ENCODE measurements around the gene NTF3. TPM values are rescaled to one million over a fixed set of nuclear protein-coding genes. Genes with fewer than 3 reads are reported as not detected.

Gene NTF3
- total RNA-seq, 2 experiments from 2014 or later = not detected

DNA sequence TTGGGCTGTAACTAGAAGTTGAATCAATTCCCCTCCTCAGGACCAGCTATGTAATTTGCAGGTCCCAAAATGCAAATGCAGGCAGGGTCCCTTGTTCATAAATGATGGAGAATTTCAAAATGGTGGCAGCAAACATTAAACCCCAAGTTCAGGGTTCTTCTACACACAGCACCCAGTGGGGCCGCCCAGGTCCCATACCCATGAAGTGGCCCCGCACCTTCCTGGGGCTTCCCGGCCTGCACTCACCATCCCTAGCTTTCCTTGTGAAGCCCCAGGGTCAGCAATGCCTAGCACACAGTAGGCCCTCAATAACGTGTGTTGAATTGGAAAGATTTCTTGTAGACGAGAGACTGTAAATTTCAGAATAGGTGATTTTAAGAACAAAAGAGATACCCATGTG lies 76.0 kb downstream of the NTF3 start:
- H3K27me3 Mint-ChIP-seq = peaks cover 7% of the 10 kb centered on the region
- DNase-seq = no peak
- H3K9me3 Mint-ChIP-seq = no peaks in the 10 kb centered on the region
- no peak overlapping the region for H3K27ac Mint-ChIP-seq
- H3K4me1 Mint-ChIP-seq = no peaks in the 10 kb centered on the region
- H3K36me3 Mint-ChIP-seq (ENCODE audit: low read depth) = no peaks in the 10 kb centered on the region
- CTCF ChIA-PET = no interaction called here
- H3K4me3 Mint-ChIP-seq = no peak overlapping the region
- POLR2A ChIA-PET = no interaction called here

DNA sequence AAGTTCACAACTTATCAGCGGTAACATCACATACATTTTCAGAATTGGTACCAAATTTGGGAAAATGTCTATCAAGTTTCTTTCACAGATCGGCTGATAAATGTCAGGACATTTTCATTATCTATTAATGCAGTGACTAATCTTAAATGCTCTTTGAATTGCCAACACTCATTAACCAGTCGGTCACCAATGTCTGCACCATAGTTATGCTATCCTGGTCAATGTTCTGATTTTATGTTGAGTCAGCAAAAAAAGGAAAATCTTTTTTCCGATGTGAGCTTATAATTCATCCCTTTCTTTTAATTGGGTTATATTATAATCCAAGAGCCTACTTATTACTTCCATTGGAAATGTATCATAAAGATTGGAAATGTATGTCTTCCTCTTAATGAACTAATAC lies 77.2 kb downstream of the NTF3 start:
- no peaks in the 10 kb centered on the region for H3K36me3 Mint-ChIP-seq (ENCODE audit: low read depth)
- POLR2A ChIA-PET = no interaction called here
- no peak for DNase-seq
- no peak overlapping the region for H3K27ac Mint-ChIP-seq
- no peaks in the 10 kb centered on the region for H3K4me1 Mint-ChIP-seq
- H3K9me3 Mint-ChIP-seq = no peaks in the 10 kb centered on the region
- H3K4me3 Mint-ChIP-seq = no peak overlapping the region
- CTCF ChIA-PET = no interaction called here
- peaks cover 3% of the 10 kb centered on the region for H3K27me3 Mint-ChIP-seq

DNA sequence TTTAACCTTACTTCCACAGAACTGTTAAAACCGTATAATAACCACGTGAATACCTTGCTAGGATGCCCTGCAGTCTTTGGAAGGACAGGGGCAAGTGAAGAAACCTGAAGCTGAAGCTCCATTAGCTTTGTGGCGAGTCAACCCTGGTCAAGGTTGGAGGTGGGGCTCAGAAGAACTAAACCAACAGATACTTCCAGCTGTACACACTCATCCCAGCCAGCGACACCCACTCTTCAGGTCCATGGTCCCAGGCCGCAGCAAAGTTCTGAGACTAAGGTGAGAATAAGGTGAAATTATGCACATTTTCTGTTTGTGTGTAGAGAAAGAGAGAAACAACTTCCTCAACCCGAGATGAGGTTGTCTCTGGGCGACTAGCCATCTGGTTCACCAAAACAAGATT lies 77.6 kb downstream of the NTF3 start:
- no peak overlapping the region for H3K4me3 Mint-ChIP-seq
- ChIA-PET POLR2A (no interaction called here), CTCF (no interaction called here)
- H3K27me3 Mint-ChIP-seq = peaks cover 3% of the 10 kb centered on the region
- H3K4me1 Mint-ChIP-seq = no peaks in the 10 kb centered on the region
- H3K36me3 Mint-ChIP-seq (ENCODE audit: low read depth) = no peaks in the 10 kb centered on the region
- H3K27ac Mint-ChIP-seq = no peak overlapping the region
- DNase-seq = no peak
- H3K9me3 Mint-ChIP-seq = no peaks in the 10 kb centered on the region

DNA sequence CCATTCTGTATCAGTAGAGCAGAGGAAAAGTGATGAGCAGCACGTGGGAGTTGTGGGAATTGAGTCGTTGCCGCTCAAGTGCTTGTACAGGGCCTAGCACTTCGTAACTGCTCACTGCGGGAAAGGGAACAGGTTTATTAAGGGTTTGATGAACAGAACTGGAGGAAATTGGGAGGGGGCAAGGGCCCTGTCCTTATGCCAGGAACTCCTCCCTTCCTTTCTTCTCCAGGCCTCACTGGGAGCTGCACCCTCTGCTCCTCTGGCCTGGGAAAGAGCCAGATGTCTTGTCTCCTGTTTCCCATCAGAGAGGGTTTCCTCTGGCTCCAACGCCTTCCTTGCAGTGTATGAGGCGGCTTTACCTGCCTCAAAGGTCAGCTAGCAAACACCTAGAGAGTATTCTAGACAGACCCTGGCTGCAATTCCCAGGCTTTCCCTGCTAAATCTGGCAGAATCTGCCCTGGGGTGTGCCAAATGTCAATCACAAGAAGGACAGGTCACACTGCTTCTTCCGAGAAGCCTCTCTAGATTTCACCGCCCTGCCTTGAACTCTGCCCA lies 78.4 kb downstream of the NTF3 start:
- Mint-ChIP-seq H3K36me3 (ENCODE audit: low read depth) (no peaks in the 10 kb centered on the region), H3K4me3 (no peak overlapping the region), H3K27ac (no peak overlapping the region), H3K4me1 (no peaks in the 10 kb centered on the region), H3K27me3 (peaks cover 3% of the 10 kb centered on the region), H3K9me3 (no peaks in the 10 kb centered on the region)
- CTCF ChIA-PET = no interaction called here
- no peak for DNase-seq
- POLR2A ChIA-PET = no interaction called here

DNA sequence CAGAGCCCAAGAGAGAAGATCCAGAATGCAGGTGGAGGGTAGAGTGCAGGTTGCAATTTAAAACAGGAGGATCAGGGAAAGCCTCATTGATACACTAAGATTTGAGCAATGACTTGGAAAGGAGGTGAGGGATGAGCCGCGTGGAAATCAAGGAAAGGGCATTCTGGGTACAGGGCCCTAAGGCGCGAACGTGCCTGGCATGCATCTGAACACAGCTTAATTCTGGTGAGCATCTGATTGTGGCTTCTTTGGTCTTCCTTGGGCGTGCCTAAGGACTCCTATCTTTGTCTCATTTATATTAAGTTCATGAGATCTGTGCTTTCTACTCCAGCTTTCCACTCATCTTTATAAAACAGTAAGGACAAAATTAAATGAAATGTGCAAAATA lies 79.3 kb downstream of the NTF3 start:
- Mint-ChIP-seq H3K4me3 (no peak overlapping the region), H3K27me3 (peaks cover 3% of the 10 kb centered on the region), H3K4me1 (no peaks in the 10 kb centered on the region), H3K27ac (no peak overlapping the region), H3K36me3 (ENCODE audit: low read depth) (no peaks in the 10 kb centered on the region), H3K9me3 (no peaks in the 10 kb centered on the region)
- DNase-seq = no peak
- CTCF ChIA-PET = interaction anchor here (0.6 kb wide), 1 partner anchor 58 kb away, joined by 4 read pairs; no protein-coding TSS in a partner anchor
- POLR2A ChIA-PET = no interaction called here

DNA sequence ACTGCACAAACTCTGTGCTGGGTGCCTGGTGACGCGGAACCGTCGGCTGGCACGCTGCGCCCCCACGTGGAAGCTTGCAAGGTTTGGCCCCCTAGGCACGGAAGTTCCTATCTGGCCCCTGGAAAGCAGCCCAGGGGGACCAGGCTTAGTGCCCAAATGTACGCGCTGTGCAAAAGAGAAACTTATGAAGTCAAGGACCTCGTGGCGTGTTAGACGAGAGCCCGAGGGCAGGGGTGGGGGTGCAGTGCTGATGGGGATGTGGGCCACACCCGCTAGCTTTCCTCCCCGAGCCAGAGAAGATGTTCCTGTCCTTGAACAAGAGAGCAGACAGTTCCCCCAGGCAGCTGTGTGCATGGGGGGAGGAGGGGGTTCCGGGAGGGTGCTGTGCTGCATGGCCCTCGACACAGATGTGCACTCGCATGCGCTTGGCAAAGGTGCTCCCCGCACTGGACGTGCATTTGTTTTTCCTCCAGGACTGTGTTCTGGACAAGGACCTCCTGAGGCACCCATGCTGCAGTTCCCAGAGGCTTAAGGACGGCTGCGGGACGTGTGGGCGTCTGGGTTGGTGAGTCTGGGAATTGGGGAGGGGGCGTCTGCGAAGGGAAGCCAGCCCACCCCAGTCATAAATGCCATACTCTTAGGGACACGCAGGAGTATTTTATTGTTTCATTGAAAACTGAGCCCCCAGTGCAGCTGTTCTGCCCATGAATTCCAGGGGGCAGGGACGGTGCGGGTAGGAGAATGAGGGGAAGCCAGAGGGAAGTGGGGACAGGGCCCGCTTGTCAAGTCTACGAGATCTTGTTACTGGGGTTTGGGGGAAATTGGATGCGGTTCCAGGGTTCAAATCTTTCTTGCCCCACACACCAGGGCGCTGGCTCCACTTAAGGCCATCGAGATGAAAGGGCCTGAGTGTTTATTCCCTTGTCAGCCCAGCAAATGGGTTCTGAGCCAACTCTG lies 80.0 kb downstream of the NTF3 start:
- no peaks in the 10 kb centered on the region for H3K4me1 Mint-ChIP-seq
- no peaks in the 10 kb centered on the region for H3K36me3 Mint-ChIP-seq (ENCODE audit: low read depth)
- no peaks in the 10 kb centered on the region for H3K9me3 Mint-ChIP-seq
- H3K27ac Mint-ChIP-seq = no peak overlapping the region
- peaks cover 3% of the 10 kb centered on the region for H3K27me3 Mint-ChIP-seq
- no peak for DNase-seq
- ChIA-PET CTCF (no interaction called here), POLR2A (no interaction called here)
- no peak overlapping the region for H3K4me3 Mint-ChIP-seq

DNA sequence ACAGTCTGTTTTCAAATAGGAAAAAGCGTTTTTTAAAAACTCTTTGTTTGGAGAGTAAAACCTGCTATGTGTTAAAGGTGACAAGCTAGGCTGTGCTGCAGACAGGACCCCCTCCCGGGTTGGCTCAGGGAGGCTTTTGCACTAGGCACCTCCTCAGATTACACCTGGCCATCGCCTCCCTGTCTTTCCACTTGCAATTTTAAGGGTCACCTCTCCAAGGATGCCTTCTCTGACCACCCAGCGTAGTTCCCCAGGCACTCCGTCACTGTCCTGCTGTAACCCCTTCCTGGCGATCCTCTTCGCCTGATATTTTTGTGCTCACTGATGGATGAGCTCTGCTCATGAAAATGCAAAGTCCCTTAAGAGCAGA lies 80.7 kb downstream of the NTF3 start:
- CTCF ChIA-PET = no interaction called here
- H3K9me3 Mint-ChIP-seq = no peaks in the 10 kb centered on the region
- H3K4me1 Mint-ChIP-seq = no peaks in the 10 kb centered on the region
- H3K4me3 Mint-ChIP-seq = no peak overlapping the region
- H3K27ac Mint-ChIP-seq = no peak overlapping the region
- DNase-seq = no peak
- POLR2A ChIA-PET = no interaction called here
- peaks cover 3% of the 10 kb centered on the region for H3K27me3 Mint-ChIP-seq
- H3K36me3 Mint-ChIP-seq (ENCODE audit: low read depth) = no peaks in the 10 kb centered on the region

DNA sequence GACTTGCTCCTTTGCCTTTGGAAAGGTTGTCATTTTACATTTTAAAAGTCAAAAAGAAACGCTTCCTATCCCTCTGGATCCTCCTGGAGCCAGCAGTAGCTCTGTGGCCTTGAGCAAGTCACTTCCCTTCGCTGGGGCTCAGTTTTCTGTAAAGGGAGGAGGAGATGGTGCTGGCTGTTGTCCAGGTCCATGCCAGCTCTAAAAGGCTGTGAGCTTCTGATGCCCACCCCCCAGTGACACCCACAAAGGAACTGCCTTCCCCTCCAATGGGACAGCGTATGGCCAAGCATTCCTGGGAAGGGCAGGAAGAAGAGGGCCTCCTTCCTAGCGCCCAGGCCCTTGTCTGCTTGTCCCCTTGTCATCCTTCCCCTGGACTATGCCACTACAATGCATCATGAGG lies 81.5 kb downstream of the NTF3 start:
- CTCF ChIA-PET = no interaction called here
- Mint-ChIP-seq H3K36me3 (ENCODE audit: low read depth) (no peaks in the 10 kb centered on the region), H3K9me3 (no peaks in the 10 kb centered on the region), H3K4me3 (no peak overlapping the region), H3K27me3 (peaks cover 3% of the 10 kb centered on the region), H3K4me1 (no peaks in the 10 kb centered on the region), H3K27ac (no peak overlapping the region)
- POLR2A ChIA-PET = no interaction called here
- no peak for DNase-seq

DNA sequence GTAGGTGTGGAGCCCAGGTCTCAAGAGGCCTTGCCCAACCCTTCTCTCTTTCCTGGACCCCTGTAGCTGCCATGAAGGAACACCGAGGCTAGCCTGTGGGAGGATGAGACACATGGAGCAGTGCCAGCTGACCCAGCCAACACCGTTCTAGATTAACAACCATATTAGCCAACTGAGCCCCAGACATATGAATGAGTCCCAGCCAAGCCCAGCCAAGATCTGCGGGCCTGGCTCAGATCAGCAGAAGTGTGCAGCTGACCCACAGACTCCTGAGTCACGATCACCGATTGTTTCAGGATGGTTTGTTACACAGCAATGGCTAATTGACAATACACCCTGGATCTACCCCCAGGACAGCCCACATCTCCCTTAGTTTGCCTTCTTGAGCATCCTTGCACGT lies 82.1 kb downstream of the NTF3 start:
- Mint-ChIP-seq H3K4me1 (no peaks in the 10 kb centered on the region), H3K36me3 (ENCODE audit: low read depth) (no peaks in the 10 kb centered on the region), H3K27ac (no peak overlapping the region), H3K27me3 (peaks cover 3% of the 10 kb centered on the region), H3K9me3 (no peaks in the 10 kb centered on the region), H3K4me3 (no peak overlapping the region)
- ChIA-PET POLR2A (no interaction called here), CTCF (no interaction called here)
- DNase-seq = no peak

DNA sequence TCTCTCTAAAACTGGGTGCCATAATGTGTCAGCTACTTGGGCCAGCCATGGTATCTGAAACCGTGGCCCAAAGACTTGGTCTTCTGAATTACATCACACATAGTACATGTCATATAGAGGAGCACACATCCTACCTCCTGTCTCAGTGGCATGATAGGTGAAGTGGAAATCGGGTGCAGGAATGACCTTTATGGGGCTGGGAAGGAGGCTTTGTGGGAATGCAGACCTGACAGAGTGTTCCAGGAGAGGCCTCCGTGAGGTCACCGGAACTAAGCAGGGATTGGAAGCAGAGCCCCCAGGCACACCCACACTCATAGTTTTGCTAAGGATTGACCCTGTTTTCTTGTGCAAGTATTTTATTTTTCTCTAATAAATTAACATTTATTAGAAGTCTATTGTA lies 82.6 kb downstream of the NTF3 start:
- H3K4me1 Mint-ChIP-seq = no peaks in the 10 kb centered on the region
- H3K9me3 Mint-ChIP-seq = no peaks in the 10 kb centered on the region
- H3K27ac Mint-ChIP-seq = no peak overlapping the region
- no peak for DNase-seq
- H3K4me3 Mint-ChIP-seq = no peak overlapping the region
- POLR2A ChIA-PET = no interaction called here
- CTCF ChIA-PET = no interaction called here
- peaks cover 3% of the 10 kb centered on the region for H3K27me3 Mint-ChIP-seq
- no peaks in the 10 kb centered on the region for H3K36me3 Mint-ChIP-seq (ENCODE audit: low read depth)

DNA sequence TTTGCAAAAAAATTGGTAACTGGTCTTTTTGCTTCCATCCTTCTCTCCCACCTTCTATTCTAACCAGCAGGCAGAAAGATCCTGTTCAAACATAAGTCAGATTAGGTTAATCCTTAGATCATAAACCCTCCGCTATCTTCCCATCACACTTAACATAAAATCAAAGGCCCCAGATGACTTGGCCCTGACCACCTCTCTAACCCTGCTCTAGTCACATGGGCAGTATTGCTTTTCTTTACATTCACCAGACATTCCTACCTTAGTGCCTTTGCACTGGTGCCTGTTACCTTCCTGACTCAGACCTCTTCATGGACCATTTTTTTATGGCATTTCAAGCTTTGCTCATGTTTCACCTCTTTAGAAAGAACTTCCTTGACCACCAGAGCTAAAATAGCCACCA lies 83.5 kb downstream of the NTF3 start:
- ChIA-PET CTCF (no interaction called here), POLR2A (no interaction called here)
- Mint-ChIP-seq H3K27me3 (peaks cover 3% of the 10 kb centered on the region), H3K4me1 (no peaks in the 10 kb centered on the region), H3K4me3 (no peak overlapping the region), H3K27ac (no peak overlapping the region), H3K36me3 (ENCODE audit: low read depth) (no peaks in the 10 kb centered on the region), H3K9me3 (no peaks in the 10 kb centered on the region)
- DNase-seq = no peak

DNA sequence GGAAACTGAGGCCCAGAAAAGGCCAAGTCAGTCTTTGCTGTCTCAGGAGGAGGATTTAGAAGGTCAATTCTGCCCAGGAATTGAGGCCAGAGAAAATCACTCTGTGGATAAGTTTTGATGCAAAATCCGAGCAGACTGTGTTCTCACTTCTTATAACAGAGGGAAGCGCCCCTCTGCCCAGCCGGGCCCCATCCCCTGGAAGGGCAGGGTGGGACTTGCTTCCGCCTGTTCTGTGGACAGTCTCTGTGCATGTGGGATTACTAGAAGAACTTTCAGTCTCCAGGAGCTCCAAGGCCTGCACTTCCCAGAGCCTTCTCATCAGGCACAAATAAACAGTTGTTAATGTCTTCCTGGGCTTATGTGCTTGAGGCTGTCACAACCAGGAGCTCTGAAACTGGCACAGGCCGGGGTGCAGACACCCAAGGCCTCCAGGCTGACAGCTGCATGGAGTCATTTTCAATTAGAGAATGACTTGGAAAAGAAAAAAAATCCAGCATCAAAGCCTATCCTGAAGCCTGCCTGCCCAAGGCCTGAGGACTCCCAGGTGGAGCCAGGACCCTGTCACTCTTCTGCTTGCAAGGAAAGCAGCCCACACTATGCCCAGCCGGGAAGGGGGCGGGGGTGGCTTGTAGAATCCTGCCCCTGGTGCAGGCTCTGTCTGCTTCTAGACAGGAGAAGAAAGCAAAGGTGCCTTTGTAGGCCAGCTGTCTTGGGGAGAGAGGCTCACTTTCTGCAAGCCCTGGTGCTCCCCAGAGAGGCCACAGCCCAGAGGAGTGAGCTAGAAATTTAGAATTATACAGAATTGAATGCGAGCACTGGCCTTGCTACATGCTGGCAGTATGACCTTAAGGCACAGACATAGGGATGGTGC lies 84.7 kb downstream of the NTF3 start:
- no peak overlapping the region for H3K27ac Mint-ChIP-seq
- H3K4me1 Mint-ChIP-seq = no peaks in the 10 kb centered on the region
- no peaks in the 10 kb centered on the region for H3K9me3 Mint-ChIP-seq
- no peaks in the 10 kb centered on the region for H3K36me3 Mint-ChIP-seq (ENCODE audit: low read depth)
- H3K4me3 Mint-ChIP-seq = no peak overlapping the region
- POLR2A ChIA-PET = no interaction called here
- CTCF ChIA-PET = no interaction called here
- no peak for DNase-seq
- H3K27me3 Mint-ChIP-seq = no peaks in the 10 kb centered on the region

DNA sequence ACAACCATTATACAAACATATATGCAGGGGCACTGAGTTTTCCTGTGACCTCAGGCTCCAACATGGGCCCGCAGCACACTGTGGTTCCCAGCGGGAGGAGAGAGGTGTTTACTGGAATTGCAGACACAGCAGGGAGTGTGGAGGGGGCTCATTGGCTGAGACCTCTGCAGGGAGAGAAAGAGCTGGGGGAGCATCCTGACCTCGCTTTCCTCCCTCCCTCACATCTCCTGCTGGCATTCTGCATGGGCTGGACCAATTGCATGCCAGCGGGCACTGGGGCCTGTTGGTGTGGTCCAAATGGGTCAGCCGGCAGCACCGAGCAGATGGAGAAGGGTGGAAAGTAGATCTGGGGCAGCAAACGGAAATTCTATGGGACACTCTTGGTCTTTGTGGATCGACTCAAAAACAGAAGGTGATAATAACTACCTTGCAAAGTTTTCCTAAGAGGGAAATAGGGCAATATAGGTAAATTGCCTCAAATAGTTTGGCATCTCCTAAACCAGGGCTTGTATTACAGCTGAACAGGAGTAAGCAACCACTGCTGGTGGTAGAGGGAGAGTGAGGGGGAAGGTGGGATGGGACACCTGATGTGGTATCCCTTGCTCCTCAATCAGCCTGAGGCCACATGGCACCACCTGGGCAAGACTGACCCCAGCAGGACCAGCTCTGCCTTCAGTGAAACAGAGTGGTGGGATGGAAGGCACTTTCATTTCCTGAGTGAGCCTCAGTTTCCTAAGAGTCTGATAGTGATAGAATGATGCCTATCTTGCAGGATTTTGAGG lies 86.9 kb downstream of the NTF3 start:
- no peaks in the 10 kb centered on the region for H3K4me1 Mint-ChIP-seq
- H3K27me3 Mint-ChIP-seq = no peaks in the 10 kb centered on the region
- H3K36me3 Mint-ChIP-seq (ENCODE audit: low read depth) = no peaks in the 10 kb centered on the region
- no peak overlapping the region for H3K4me3 Mint-ChIP-seq
- ChIA-PET POLR2A (no interaction called here), CTCF (no interaction called here)
- DNase-seq = peak; percentile 2
- no peaks in the 10 kb centered on the region for H3K9me3 Mint-ChIP-seq
- H3K27ac Mint-ChIP-seq = no peak overlapping the region

All from activated CD4-positive, alpha-beta T cell treated with anti-CD3 and anti-CD28 coated beads, Interleukin-2, amount 10 ng/mL, durations not matched to agents 7 days and 5 days (primary cell).